Gastroesophageal sphincter (tissue), 4 donors: ENCODE results near the gene EVL. TPM values are rescaled to one million over a fixed set of nuclear protein-coding genes. Genes with fewer than 3 reads are reported as not detected.

ENCODE experiments used
- ATAC-seq: fragments of 150-250 bp; one replicate; pipeline ENCODE4 v1.9.1; 2016; ENCODE audit warnings: mild to moderate bottlenecking, moderate library complexity
- H3K27ac ChIP-seq, 4 donors: fragments of 200-600 bp; sonication (generic) in 3 of 4; 1 replicate in 3 of 4; 2 replicates in 1 of 4; pipeline ENCODE4 v1.5.1; 2016 to 2019
- H3K27me3 ChIP-seq: fragments of 200-600 bp; sonication (generic); one replicate; pipeline ENCODE4 v1.5.1; 2019
- H3K36me3 ChIP-seq, 2 donors: fragments of 200-600 bp; sonication (generic); one replicate each; pipeline ENCODE4 v1.5.1; 2019; ENCODE audit warnings: control low read depth in 1 of 2
- H3K4me1 ChIP-seq, 3 donors: fragments of 200-600 bp; sonication (generic); 1 replicate in 2 of 3; 2 replicates in 1 of 3; pipeline ENCODE4 v1.5.1; 2016 to 2019; ENCODE audit warnings: control low read depth in 2 of 3
- H3K4me3 ChIP-seq, 2 donors: fragments of 200-600 bp; sonication (generic); one replicate each; pipeline ENCODE4 v1.5.1; 2019; ENCODE audit warnings: mild to moderate bottlenecking in 1 of 2, moderate library complexity in 1 of 2
- H3K9me3 ChIP-seq, 3 donors: fragments of 200-600 bp; sonication (generic); one replicate each; pipeline ENCODE4 v1.5.1; 2017 to 2019; ENCODE audit warnings: control low read depth in 2 of 3
- EP300 ChIP-seq: sonication (generic); formaldehyde crosslinking; IDR thresholded peaks from one replicate; pipeline ENCODE4 v1.6.1; 2017; ENCODE audit warnings: antibody characterized with exemption, mild to moderate bottlenecking
- POLR2A ChIP-seq, 2 donors: fragments of 450-650 bp; IDR thresholded peaks; one replicate each; pipeline ENCODE4 v1.6.1; 2017; ENCODE audit warnings: antibody characterized with exemption in 2 of 2, mild to moderate bottlenecking in 2 of 2, moderate library complexity in 1 of 2
- POLR2AphosphoS5 ChIP-seq: sonication (generic); formaldehyde crosslinking; IDR thresholded peaks from one replicate; pipeline ENCODE4 v1.6.1; 2017; ENCODE audit warnings: antibody characterized with exemption
- WGBS, 2 donors: methylation state at CpG; one replicate each; pipeline ENCODE4 v1.1.5; 2018; ENCODE audit warnings: low coverage in 1 of 2; 5-methylcytosine and 5-hydroxymethylcytosine counted together
- total RNA-seq, 4 donors: library from RNA; depleted of rRNA; stranded (reverse); fragments of >200 nt; gene quantifications; one replicate each; pipeline ENCODE4 v1.1.0, GENCODE V29; 2016
- TF ChIP-seq, protein P1 (sequence below), 4 experiments: fragments of 200-600 bp in 2 of 4; fragments of 450-650 bp in 2 of 4; sonication (generic) in 1 of 4; IDR thresholded peaks; one replicate each; pipeline ENCODE4 v1.5.1; 2017 to 2019; ENCODE audit warnings: antibody characterized with exemption in 4 of 4, mild to moderate bottlenecking in 2 of 4, moderate library complexity in 2 of 4

The EVL gene
- total RNA-seq, 4 donors from 2014 or later: 36.1 to 42.6 (median 38.5) TPM

GRCh38 chr14:100033347-100034075 lies 31.7 kb upstream of the EVL start:
- Histone ChIP-seq H3K27ac (no peak overlapping the region), H3K9me3 (no peaks in the 10 kb centered on the region), H3K4me1 (peaks cover 0 to 47% (median 13%) of the 10 kb centered on the region in 3 donors), H3K27me3 (no peaks in the 10 kb centered on the region), H3K4me3 (no peak overlapping the region), H3K36me3 (no peaks in the 10 kb centered on the region)
- no peak for ATAC-seq
- WGBS, 2 donors: 95 to 100% methylated on average over 1 to 5 of the region's 5 CpGs
- TF ChIP-seq, protein P1, sequence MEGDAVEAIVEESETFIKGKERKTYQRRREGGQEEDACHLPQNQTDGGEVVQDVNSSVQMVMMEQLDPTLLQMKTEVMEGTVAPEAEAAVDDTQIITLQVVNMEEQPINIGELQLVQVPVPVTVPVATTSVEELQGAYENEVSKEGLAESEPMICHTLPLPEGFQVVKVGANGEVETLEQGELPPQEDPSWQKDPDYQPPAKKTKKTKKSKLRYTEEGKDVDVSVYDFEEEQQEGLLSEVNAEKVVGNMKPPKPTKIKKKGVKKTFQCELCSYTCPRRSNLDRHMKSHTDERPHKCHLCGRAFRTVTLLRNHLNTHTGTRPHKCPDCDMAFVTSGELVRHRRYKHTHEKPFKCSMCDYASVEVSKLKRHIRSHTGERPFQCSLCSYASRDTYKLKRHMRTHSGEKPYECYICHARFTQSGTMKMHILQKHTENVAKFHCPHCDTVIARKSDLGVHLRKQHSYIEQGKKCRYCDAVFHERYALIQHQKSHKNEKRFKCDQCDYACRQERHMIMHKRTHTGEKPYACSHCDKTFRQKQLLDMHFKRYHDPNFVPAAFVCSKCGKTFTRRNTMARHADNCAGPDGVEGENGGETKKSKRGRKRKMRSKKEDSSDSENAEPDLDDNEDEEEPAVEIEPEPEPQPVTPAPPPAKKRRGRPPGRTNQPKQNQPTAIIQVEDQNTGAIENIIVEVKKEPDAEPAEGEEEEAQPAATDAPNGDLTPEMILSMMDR (IDR thresholded peaks at IDR 0.05): no peak
- no peak for TF ChIP-seq POLR2A (IDR thresholded peaks at IDR 0.05)
- TF ChIP-seq POLR2AphosphoS5: no peak
- TF ChIP-seq EP300: no peak

GRCh38 chr14:100034468-100034867 lies 30.8 kb upstream of the EVL start:
- 78 to 88% methylated on average over 4 of the region's 4 CpGs for WGBS, 2 donors

GRCh38 chr14:100034961-100035500 lies 30.2 kb upstream of the EVL start:
- Histone ChIP-seq H3K27ac (no peak overlapping the region), H3K9me3 (no peaks in the 10 kb centered on the region), H3K4me3 (no peak overlapping the region), H3K4me1 (peaks cover 0 to 39% (median 13%) of the 10 kb centered on the region in 3 donors), H3K27me3 (no peaks in the 10 kb centered on the region), H3K36me3 (no peaks in the 10 kb centered on the region)
- TF ChIP-seq EP300: no peak
- TF ChIP-seq POLR2AphosphoS5: no peak
- TF ChIP-seq, protein P1 (IDR thresholded peaks at IDR 0.05): no peak
- TF ChIP-seq POLR2A (IDR thresholded peaks at IDR 0.05): no peak
- ATAC-seq: no peak

More at GRCh38 chr14:100034468-100034867, 30.8 kb upstream of the EVL start:
- Histone ChIP-seq H3K36me3 (no peaks in the 10 kb centered on the region), H3K27me3 (no peaks in the 10 kb centered on the region), H3K4me1 (peaks cover 0 to 45% (median 13%) of the 10 kb centered on the region in 3 donors), H3K9me3 (no peaks in the 10 kb centered on the region), H3K4me3 (no peak overlapping the region), H3K27ac (no peak overlapping the region)
- TF ChIP-seq POLR2A (IDR thresholded peaks at IDR 0.05) (no peak), POLR2AphosphoS5 (no peak), EP300 (no peak)
- TF ChIP-seq, protein P1 (IDR thresholded peaks at IDR 0.05): no peak
- no peak for ATAC-seq

DNA sequence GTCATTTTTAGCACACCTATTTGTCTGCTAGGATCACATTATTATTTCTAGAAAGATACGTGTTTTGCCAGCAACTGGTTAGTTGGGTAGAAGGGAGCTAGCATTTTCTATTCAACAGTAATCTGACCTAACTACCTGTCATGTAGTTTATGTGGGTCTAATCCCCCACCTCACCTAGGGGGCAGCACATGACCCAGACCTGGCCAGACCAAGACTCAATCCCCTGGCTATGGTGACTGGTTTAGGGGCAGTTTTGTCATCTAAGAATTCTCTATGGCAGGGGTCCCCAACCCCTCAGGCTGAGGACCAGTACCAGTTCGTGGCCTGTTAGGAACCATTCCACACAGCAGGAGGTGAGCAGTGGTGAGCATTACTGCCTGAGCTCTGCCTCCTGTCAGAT lies 29.5 kb upstream of the EVL start:
- no peak for ATAC-seq
- Histone ChIP-seq H3K27me3 (no peaks in the 10 kb centered on the region), H3K9me3 (no peaks in the 10 kb centered on the region), H3K4me1 (peaks cover 0 to 33% (median 10%) of the 10 kb centered on the region in 3 donors), H3K27ac (no peak overlapping the region), H3K36me3 (no peaks in the 10 kb centered on the region), H3K4me3 (no peak overlapping the region)
- TF ChIP-seq, protein P1 (IDR thresholded peaks at IDR 0.05): no peak
- TF ChIP-seq POLR2A (IDR thresholded peaks at IDR 0.05) (no peak), POLR2AphosphoS5 (no peak), EP300 (no peak)
- 89 to 100% methylated on average over 1 to 2 of the region's 2 CpGs for WGBS, 2 donors

DNA sequence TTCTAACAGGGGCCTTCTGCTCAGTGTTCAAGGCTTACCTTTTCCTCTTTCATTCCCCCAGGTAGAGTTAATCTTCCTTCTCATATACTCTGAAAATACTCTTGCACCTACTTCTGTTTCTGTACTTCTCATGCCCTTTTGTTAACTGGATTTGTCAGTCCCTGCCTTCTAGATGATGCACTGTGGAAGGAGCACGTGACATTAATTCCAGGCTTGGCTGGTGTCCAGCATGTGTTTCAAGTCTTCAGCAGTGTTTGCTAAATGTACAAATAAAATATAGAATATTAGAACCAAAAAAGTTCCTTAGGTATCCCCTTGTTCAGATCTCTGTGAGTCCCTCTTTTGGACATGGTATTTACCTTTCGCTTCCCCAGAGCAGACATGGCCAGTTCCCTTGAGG lies 27.9 kb upstream of the EVL start:
- WGBS, 2 donors: 60 to 64% methylated on average over 2 of the region's 2 CpGs
- Histone ChIP-seq H3K27ac (no peak overlapping the region), H3K27me3 (no peaks in the 10 kb centered on the region), H3K4me3 (no peak overlapping the region), H3K9me3 (no peaks in the 10 kb centered on the region), H3K4me1 (peaks cover 0 to 16% (median 1%) of the 10 kb centered on the region in 3 donors), H3K36me3 (no peaks in the 10 kb centered on the region)
- ATAC-seq: no peak
- TF ChIP-seq EP300 (no peak), POLR2AphosphoS5 (no peak), POLR2A (IDR thresholded peaks at IDR 0.05) (no peak)
- TF ChIP-seq, protein P1 (IDR thresholded peaks at IDR 0.05): no peak
